ENCODE results near the gene MACROD2. TPM values are rescaled to one million over a fixed set of nuclear protein-coding genes. Genes with fewer than 3 reads are reported as not detected.
"Not testable (repeated sequence)": the region's sequence is repeated elsewhere in the genome, so short reads cannot be mapped to it uniquely, and the experiment has no call there.

The MACROD2 gene
- polyA plus RNA-seq, 10 donors: 2.4 to 5.0 (median 3.6) TPM

DNA sequence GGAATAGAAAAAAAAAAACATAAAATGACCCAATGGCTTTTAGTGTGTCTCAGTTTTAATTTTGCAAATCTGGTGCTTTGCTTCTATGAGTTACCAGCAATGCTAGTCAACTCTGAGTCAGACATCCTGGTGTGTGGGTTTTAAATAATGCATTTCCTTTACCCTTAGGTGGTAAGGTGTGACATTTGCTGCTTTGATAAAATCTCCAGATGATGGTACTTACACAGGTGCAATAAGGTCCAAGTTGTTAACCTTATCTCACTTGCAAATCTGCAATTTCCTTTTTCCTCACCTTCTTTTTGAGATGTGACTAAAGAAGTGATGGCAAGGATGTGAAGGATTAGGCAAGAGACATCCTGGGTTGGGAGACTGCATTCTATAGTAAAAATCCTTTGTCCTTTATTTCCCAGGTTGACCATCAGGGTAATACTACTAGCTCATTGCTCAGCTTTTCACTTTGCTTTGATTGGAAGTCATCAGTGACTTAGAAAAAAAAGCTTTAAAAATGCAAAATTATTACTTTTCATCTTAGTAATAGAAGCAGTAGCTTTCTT, 1160.6 kb downstream of the MACROD2 start:
- DNase-seq: no peak

DNA sequence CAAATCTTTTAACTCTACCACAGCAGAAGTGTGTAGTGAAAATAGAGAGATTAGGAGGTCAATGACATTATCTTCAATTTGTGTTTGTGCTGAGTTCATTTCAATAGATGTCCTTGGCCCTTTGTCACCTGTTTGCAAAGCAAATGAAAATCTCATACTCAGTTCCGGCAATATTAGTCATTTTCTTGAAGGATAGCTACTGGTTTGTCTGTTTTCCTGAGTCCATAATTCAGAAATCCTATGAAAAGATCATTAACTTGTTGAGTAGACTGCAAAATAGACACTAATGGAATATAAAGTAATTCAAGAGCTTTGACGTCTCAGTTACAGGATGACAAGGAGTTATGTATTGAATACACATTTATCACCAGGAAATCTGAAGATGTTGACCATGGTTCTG, 1163.2 kb downstream of the MACROD2 start:
- DNase-seq: no peak

DNA sequence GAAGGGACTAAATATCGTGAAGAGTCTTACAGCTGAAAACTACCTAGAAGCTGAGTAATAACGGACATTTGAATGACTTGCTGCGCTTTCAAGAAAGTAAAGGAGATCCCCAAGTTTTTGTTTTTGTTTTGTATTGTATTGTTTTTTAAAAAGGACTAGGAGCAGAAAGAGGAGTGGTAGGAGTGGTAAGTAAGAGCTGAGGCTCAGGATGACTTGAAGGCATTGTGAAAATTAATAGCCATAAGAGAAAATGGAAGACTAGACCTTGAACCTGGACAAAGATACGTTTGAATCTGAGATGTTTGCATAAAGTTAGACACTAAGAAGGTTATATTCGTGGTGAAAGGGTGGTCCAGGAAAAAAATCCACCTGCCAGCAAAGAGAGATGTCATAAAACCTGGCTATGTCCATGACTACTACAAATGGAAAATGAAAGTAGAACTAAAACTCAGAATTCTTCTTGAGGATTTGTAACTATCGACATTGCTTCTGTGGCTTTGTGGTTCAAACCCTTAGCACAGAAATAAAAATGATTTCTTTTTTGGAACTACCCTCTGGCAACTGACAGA, 1166.8 kb downstream of the MACROD2 start:
- no peak for DNase-seq

DNA sequence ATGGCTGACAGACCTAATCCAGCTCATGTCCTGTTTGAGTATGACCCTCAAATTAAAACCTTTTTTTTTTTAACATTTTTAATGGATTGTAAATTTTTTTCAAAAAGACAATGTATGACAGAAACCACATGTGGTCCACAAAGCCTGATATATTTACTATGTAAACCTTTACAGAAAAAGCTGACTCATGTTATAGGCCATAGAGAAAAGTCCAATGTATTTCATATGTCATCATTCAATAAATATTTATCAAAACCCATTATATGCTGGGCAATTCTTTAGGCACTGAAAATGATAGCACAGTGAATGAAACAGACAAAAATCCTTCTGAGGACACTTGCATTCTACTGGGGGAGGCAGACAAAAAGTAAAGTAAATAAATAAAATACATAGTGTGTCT, 1168.3 kb downstream of the MACROD2 start:
- no peak for DNase-seq

DNA sequence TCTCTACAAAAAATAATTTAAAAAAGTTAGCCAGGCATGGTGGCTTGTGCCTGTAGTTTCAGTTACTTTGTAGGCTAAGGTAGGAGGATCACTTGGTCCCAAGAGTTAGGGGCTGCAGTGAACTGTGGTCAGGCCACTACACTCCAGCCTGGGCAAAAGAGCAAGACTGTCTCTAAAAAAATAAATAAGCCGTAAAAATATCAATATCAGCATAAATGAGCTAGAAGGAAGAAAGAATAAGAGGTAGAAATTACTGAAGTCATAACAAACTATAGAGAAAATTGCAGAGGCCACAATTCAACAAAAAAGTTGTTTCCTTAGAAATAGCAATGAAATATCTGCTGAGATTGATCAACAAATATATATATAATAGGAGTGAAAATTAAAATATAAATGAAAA, 1169.4 kb downstream of the MACROD2 start:
- DNase-seq: no peak

DNA sequence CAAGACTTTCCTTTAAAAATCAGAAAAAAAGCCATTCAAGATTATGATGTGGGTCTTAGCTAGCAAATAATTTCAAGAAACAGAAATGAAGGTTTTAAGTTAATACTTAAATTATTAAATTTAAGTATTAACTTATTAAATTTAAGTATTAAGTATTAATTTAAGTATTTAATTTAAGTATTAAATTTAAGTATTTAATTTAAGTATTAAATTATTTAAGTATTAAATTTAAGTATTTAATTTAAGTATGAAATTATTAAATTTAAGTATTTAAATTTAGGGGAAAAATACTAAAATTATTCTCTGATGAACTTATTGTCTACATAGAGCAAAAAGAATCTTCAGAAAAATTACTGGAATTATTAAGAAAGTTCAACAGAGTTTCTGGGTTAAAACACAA, 1171.4 kb downstream of the MACROD2 start:
- DNase-seq: no peak

DNA sequence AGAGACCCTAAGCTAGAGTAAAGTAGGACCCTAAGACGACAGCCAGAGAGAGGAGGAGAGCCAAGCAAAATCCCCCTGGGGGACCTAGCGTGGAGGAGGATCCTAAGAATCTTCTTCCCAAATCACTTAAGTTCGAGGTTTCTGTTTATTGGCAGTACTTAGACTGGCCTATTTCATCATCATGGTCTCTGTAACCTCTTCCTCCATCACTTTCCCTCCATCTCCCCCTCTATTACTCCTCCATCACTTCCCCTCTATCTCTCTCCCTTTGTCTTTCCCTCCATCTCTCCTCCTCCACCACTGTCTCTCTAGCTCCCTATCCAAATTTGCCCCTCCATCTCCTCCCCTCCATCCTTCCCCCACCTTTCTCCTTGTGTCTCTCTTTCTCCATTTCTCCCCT, 1175.7 kb downstream of the MACROD2 start:
- no peak for DNase-seq

DNA sequence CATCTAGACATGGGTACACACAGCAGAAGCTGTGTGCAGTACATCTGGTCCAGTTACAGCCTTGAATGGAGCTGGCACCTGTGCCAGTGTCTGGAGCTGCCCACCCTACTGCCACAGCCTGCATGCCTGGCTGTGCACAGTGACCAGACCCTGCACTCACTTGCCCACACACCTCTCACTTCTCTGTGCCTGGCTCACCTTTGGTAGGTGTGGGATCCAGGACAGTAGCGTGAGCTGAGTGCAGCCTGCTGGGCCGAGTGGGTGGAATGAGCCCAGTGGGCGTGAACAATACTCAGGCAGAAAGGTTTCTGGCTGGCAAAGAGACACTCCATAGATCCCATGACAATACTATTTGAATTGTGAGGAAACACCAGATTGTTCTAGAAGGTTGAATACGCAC, 1181.6 kb downstream of the MACROD2 start:
- DNase-seq: no peak

DNA sequence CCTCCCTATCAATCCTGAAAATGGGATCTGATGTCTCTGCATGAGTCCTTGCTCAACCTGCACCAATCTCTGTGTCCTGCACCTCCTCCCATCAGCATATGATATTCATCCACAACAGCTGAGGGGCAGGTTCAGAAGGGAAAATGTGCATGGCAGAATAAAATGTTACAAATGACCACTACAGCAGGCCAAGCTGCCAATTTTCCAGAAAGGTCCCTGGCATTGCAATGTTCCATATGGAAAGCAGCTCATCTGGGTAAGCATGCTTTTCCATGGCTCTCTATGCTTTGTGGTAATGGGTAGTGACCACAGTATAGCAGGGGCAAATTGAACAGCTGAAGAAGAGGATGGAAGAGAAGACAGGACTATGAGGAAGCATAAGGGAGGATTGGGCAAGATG, 1183.3 kb downstream of the MACROD2 start:
- DNase-seq: no peak

DNA sequence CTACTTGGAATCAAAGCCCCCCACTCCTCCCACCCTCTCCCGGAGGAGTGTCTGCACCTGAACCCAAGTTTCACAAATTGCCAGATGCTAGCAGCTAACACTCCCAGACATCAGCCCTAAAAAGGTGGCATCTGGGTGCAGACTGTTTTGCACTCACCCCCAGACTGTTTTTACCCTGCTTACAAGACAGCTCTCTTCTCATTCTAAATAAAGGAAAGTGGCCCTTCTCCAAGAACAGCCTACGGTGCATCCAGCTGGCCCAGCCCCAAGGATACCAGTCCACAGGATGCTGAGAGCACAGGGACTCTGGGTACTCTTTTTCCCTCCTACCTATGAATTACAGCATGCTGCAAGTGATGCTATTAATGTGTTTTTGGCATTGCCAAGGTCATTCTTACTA, 1184.1 kb downstream of the MACROD2 start:
- DNase-seq: no peak

DNA sequence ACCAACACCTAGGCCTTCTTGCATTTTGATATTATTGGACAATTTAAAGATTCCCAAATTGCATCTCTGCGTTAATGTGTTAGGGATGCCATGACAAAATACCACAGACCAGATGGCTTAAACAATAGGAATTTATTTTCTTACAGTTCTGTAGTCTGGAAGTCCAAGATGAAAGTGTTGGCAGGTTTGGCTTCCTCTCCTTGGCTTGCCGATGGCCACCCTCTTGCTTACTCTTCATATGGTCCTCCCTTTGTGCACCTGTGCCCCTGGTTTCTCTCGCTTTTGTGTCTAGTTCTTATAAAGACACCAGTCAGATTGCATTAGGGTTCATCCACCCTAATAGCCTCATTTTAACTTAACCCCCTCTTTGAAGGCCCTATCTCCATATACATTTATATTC, 1184.5 kb downstream of the MACROD2 start:
- DNase-seq: no peak

DNA sequence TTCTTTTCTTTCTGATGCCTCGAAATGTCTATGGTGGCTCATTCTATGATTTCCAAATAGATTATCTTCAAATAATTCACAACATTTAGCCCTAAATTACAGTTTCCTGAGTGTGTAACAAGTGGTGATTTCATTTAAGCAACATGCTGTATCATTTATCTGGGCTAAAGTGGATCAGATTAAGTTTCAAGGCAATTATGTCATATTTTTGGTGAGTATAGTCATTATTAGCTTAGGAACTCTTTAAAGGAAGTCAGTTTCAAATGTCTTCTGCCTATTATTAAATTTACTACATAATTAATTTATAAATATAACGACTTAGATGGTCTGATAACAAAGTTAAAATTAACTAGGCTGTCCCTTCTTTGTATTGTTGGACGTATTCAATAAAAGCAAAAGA, 1190.0 kb downstream of the MACROD2 start:
- no peak for DNase-seq

DNA sequence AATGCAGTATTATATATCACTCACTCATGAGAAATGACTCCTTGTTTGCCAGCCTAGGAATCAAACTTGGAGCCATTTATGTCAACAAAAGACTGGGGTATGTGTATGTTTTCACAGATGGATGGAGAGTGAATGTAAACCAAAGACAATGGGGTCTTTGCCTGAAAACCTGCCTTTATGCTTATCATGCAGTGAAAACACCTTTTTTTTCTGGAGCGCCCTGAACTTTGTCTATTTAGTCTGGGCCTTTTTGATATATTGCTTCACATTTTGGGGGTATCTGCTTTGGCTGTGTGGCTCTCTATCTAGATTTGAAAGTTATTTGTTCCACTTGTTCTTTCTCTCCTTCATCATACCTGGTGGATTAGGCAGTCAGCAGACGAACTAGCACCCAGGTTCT, 1190.6 kb downstream of the MACROD2 start:
- DNase-seq: no peak

DNA sequence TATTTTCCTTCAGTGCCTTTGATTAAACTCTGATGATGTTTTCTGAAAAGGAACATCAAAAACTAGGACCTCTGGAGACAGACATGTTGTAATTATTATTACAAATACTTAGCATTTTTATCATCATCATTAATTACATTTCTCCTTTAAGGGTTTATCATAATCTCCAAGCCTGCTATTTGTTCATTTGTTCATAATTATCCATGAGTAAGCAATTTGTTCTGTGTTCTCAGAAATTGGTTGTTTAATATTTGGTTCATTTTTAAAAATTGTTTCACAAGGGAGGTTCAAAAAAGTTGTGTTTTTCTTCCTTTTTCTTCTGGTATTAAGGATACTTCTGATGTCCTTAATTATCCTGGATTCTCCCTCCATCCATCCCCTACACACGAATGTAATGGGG, 1192.3 kb downstream of the MACROD2 start:
- DNase-seq: no peak

DNA sequence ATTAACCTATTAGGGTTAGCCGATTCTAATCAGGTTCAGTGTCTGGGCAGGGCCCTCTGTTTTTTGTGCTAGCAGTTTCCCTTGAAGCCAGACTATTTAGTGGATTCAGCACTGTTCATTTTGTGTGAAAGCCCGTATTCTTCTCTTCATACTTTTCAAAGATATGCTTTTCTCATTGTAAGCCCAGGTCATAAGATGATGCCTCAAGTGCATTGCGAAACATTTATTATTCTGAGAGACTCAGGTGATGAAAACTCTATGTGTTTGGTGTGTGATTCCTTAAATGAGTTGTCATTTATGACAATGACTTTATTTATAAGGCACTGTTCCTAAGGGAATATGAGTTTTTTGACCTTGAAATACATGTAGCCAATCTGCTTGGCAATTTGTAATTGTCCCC, 1193.1 kb downstream of the MACROD2 start:
- DNase-seq: no peak

DNA sequence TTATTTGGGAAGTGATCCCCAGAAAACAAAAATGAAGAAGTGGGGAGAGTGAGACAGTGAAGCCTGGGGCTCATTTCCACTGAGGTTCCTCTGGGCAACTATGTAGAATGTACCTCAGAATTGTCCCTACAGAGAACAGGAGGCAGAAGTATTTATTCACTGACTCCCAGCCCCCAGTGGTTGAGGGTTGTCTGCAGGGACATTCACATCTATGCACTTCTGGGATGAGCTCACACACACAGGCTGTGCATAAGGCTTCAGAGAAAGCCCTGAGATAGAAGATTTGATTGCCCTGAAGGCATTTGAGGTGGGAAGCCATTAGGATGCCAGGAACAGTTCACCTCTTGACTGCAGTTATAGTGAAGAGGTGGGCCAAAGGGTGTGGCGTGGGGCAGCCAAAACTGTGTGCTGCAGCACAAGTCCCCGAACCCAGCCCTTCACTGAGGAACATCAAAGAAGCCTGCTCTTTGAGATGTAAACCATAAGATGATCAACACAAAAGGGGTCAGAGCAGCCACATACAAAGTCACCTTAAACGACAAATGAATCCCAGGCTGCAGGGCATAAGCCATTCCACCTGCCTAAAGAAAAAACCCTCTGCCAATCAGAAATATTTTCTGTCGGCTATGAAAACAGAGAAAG, 1195.9 kb downstream of the MACROD2 start:
- no peak for DNase-seq

DNA sequence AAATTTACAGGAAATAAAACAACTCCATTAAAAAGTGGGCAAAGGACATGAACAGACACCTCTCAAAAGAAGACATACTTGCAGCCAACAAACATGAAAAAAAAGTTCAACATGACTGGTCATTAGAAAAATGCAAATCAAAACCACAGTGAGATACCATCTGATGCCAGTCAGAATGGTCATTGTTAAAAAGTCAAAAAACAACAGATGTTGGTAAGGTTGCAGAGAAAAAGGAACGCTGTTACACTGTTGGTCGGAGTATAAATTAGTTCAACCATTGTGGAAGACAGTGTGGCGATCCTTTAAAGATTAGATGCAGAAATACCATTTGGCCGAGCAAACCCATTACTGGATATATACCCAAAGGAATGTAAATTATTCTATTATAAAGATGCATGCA, 1200.1 kb downstream of the MACROD2 start:
- no peak for DNase-seq

DNA sequence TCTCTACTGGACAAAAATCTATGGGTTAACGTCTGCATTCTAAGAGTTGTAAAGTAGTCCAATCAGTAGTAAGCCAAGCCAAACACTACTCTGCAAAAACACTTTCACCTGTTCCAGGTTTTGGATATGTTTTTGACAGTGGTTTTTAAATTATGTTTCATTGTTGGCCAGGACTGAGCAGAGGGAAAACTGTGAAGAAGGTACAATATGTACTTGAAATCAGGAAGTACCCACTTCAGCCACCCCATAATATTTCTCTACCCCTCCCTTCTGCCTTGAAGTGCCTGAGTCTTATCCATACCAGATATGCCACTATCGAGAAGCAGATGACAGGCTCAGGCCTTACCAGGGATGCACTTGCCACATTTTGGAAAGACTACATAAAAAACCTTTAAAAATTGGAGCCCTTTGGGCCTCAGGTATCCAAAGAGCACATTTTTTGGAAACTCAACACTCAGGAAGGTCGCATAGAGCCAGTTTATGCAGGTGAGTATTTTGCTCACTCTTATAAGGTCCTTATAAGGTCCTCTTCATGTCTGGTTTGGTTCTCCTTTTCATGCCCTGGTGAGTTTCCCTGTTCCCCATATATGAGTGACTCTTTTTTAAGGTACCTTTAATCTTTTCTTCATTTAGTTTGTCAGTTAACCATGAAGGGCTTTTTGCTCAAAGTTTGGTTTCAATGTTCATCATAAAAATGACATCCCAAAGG, 1201.4 kb downstream of the MACROD2 start:
- DNase-seq: peak in 1 of 3 donors; percentile 7

DNA sequence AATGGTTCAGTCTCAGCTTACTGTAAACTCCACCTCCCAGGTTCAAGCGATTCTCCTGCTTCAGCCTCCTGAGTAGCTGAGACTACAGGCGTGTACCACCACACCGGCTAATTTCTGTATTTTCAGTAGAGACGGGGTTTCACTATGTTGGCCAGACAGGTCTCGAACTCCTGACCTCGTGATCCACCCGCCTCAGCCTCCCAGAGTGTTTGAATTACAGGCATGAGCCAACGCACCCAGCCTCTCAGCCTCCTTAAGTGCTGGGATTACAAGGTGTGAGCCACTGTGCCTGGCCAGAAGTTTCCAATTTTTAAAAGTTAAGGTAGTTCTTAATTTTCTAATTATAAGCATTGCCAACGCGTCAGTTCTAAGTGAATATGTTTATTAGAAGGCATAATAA, 1202.7 kb downstream of the MACROD2 start:
- DNase-seq: not testable (repeated sequence)

DNA sequence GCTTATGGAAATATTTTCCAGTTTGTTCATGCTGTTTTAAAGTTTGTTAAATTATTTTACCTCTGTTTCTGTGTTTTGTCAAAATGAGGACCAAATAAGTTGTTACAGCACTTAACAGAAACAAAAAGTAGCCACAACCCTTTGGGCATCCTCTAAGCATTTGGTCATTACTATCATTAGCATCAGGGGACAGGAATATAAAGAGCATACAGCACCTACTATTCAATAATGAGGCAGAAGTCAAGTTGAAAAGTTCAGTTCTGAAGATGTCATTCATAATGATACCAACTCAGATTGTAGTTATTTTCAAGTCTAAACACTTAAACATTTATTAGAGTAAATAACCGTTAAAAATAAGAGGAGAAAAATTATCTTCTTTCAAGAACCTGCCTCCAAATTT, 1204.4 kb downstream of the MACROD2 start:
- no peak for DNase-seq

DNA sequence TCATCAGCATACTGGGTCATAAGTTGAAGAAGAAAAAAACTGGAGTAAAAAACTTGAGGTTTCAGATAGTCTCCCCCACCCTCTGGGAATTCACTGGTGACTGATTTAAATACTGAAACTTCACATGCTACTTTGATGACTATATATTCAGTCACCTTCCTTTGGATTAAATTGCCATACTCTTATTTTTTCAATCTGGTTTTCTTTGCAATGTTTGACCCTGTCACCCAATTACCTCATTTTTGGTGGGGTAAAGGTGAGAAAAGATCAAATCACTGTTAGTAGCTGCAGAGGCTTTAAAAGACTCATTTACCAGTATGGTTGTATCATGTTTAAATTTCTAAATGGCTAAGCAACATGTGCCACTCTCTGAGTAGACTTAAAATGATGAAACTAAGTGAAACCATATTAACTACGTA, 1204.8 kb downstream of the MACROD2 start:
- DNase-seq: peak in 1 of 3 donors; percentile 8

DNA sequence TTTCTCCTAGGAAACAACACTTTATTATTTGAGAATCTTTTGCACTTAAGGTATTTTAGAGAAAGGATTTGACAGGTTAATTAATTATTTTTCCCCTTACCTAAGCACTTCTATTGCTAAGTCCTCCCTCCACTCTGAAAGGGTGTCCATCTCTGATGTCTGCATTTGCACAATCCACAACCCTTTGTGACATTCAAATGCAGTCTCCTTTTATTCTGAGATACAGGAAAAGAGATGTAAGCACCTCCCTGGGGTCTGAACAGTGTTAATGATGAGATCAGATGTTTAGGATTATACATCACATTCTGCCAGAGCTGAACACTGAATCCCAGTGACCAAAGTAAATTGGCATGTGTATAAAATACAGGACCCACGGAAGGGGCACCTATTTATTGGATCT, 1206.3 kb downstream of the MACROD2 start:
- DNase-seq: no peak

DNA sequence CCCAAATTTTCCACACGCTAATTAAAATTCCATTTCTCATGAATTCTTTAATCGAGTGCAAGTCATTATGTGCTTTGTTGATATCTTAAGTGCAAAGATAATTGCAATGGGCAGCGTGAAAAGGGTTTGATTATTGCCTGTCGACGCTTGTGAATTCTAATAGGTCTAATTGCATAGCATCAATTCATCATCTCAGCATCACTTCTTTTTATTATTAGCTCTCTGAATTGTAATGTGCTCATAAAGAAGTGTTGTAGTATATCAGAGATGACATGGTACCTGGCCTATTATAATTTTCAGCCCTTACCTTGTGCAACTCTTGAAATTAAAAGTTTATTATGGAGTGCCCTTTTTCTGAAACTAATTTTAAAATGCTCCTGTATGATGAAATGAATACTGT, 1208.9 kb downstream of the MACROD2 start:
- DNase-seq: no peak

Data from muscle of back (tissue), 11 donors.